GM19238 (cell line): ENCODE measurements around the gene CACNA2D2.

ENCODE experiments used
- DNase-seq: peaks from one replicate; pipeline ENCODE4 v3.0.0; 2011; ENCODE audit warnings: low spot score; ENCODE audit not compliant: insufficient read length

The CACNA2D2 gene

DNA sequence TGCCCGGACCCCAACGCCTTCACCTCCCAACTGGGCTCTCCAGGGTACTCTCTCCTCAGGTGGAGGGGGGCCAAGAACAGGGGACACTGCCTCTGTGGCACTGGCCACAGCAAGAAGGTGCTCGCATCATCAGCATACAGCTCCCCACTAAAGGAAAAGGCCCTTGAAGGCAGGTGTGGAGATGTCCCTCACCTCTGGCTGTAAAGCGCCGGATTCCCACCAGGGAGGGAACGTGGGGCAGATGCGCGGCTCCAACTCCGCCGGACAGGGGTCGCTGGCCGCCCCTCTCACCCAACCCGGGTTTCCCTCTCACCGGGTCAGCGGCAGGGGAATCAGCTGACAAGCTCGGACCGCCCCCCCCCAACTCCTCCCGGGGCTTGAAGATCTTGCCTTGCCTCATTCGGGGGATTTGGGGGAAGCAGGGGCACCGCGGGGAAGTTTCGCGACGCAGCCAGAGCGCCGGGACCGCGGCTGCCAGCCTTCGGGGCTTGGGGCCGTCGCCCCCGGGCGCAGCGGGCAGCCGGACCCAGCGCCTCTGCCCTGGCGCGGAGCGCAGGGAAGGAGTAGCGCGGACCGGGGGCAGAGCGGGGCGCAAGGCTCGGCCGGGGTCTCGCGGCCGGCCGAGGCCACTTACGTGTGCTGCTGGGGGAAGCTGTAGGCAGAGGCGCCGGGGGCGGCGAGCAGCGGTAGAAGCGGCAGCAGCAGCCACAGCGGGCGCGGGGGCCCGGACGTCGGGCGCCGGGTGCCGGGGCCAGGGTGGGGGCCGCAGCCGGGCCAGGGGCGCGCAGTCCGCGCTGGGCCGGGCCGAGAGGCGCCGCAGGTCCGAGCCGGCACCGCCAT lies 630 bp downstream of the CACNA2D2 start:
- no peak for DNase-seq

DNA sequence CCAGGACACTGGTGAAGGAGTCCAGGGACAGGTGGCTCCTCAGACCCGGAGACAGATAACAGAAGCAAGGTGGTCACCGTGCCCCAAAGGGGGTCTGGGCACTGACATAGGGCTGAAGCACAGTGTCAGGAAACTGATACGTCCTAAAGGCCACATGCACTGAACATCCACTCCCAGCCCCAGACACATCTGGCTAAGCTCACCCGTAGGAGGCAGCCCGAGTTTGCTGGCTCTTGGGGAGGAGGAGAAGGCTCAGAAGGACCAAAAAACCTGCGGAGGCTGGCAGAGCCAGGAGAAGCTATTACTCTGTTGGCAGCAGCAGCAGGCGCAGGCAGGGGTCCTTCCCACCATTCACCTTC lies 1.2 kb downstream of the CACNA2D2 start:
- DNase-seq, result no peak

DNA sequence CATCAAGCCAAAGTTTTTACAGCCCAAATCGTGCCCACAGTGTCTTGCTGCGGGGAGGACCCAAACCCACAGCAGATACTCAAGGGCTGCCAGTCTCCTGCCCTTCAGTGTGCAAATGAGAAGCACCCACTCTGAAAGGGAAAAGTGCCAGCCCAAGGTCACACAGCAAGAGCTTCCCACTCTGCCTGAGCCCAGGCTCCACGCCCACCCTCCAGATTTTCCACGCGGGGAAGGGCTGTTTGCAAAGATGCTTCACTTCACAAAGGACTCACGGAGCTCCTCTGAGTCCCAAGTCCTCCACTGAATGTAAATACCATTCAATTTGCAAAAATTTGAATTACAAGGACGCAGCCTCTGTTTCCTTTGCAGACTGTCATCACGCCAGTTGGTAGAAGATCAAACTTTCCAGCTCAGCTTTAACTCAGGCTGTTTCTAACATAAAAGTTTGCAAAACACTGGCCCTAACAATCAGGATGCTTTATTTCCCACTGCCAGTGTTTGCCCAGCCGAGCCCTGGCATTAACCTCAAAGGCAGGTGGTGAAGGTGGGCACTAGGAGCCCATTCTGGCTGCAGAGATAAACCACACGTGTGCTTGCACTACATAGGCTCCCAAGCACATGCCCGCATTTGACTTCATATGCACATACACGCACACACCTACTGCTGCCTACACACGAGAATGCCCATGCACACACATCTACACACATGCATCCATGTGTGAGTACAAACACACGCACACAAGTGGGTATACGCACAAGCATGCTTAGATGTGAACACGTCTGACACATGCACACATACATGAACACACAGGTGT lies 7.6 kb downstream of the CACNA2D2 start:
- DNase-seq, result no peak

DNA sequence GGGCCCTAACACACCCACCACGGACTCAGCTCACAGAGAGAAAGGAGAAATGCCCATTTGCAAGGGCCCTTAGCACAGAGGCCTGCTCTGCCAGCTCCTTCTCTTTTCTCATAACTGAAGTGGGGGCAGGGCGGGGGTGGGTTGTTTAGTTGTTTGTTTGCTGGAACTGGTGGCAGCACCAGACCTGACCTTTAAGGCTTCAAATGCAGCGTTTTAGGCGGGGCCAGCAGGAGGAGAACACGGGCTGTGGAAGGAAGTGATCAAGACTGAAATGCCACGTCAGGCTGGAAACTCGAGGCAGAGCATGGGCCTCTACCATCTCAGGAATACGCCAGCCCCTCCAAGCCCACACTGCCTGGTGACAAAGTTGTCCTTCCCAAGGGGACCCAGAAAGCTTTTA lies 9.3 kb downstream of the CACNA2D2 start:
- no peak for DNase-seq

GRCh38 chr3:50493623-50494022 lies 9.8 kb downstream of the CACNA2D2 start:
- DNase-seq, result no peak

- DNase-seq, result no peak
Observed at GRCh38 chr3:50493086-50493485, 10.3 kb downstream of the CACNA2D2 start.

GRCh38 chr3:50491023-50491422 lies 12.4 kb downstream of the CACNA2D2 start:
- DNase-seq, result no peak

DNA sequence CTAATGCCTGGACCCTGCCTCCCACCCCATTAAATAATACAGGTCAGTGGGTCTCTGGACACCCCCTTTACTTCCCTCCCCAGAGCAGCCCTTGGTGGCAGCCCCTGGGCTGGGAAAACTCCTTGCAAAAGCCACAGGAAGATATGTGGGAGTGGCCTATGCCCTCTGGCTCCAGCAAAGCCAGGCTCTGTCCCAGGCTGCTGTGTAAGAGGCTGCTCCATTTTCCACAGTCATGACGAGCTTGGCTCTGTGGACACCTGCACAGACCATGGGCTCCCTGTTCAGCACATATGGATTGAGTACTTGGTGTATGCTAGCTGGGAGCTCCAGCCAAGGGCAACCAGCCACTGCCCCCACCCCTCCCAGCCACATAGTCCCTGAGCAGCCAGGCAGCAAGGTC lies 13.0 kb downstream of the CACNA2D2 start:
- no peak for DNase-seq

DNA sequence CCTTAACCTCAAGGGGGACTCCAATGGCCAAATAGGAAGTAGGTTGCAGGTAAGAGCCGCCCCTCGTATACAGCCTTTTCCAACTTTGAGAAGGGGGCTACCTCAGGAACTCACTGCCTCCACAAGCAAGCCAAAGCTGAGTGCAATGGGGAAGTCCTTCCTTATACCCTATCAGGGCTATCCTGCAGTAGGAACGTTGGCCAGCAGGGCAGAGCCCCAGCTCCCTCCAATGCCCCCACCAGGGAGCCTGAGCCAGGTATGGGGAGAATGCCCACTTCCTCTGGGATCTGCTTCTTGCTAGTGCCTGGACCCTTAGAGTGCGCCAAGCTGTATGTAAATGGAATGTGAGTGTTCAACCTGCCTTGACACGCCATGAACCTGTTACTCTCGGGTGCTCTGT lies 16.3 kb downstream of the CACNA2D2 start:
- DNase-seq, result no peak

DNA sequence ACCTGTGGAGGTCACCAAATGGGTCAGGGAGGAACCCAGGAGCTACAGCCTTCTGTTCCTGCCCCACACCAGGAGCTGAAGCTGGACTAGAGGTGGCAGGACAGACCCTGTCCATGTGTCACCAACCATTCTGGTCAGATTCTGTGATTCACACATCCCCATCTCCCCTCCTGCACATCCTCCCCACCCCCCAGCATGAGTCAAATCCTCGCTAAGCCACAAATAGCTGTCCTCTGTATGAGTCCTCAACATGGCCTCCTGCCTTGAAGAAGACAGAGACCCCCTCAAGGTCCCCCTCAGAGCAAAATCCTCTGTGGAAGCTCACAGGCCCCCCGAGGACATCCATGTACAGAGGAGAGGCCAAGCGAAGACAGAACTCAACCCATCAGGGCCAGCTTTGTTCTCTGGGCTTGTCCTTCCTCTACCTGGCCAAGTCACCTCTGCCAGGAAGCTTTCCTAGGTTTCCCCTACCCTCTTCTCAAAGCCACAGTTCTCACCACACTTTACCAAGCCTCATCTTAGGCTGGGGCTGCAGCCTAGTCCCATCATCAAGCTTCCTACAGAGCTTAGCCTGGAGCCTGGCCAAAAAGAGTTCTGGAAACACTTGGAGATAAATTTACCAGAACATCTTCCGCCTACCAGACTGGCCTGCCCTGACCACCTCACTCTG lies 17.1 kb downstream of the CACNA2D2 start:
- DNase-seq, result no peak

- DNase-seq, result no peak
Observed at GRCh38 chr3:50484722-50485121, 18.7 kb downstream of the CACNA2D2 start.

DNA sequence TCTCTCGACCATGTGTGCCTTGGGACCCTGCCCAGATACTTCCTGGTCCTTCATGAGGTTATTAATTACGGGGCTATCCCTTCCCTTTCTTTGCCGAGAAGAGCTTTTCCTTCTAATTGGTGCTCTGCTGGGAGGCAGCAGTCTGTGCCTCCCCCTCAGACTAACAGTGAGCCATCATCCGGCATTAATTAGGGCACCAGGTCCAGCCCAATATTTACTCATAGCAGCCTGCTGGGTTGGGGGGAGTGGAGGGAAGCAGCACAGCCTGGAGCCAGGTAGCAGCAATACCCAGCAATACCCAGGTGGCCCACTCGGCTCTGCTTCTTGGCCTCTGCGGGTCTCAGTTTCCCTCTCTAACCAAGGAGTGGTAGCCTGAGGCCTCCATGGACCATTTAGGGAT lies 20.1 kb downstream of the CACNA2D2 start:
- DNase-seq, result no peak

GRCh38 chr3:50481992-50482391 lies 21.4 kb downstream of the CACNA2D2 start:
- DNase-seq, result no peak

DNA sequence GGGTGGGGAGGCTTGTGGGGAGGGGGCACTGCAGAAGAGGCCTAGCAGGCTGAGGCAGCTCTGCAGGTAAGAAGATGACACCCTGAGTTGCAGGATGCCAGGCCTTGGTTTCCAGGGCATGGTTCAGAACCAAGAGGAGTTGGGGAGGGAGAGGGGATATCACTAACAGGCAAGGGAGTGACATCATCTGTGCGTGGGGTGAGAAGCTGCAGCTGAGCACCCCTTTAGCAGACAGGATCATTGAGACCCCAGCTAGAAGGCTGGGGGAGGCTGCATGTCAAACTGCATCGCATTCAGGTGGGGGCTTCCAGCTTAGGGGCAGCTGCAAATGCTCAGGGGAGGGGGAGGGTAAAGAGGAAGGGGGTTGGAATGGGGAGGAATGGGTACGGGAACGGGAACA lies 23.0 kb downstream of the CACNA2D2 start:
- no peak for DNase-seq

- DNase-seq, result no peak
Observed at GRCh38 chr3:50479523-50479922, 23.9 kb downstream of the CACNA2D2 start.

- no peak for DNase-seq
Observed at GRCh38 chr3:50478671-50479260, 24.7 kb downstream of the CACNA2D2 start.

DNA sequence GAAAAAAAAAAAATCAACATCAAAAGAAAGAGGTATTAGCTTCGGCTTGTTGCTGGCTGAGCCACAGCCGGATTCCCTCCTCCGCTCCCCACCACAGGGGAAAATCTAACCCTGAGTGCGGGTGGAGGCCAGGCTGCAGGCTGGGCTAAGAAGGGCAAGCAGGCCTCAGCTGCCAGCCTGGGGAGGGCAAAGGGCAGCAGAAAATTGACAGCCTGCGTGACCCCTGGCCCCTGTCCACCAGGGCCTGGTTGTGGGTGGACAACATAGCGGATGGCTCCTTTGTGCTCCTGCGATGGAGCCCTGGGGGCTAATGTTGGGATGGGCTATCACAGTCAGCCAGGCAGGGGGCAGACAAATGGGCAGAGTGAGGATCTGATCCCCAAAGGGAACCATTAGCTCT lies 25.4 kb downstream of the CACNA2D2 start:
- DNase-seq, result no peak

GRCh38 chr3:50475348-50475747 lies 28.1 kb downstream of the CACNA2D2 start:
- no peak for DNase-seq

GRCh38 chr3:50474717-50475116 lies 28.7 kb downstream of the CACNA2D2 start:
- DNase-seq, result no peak

- no peak for DNase-seq
Observed at GRCh38 chr3:50473768-50474167, 29.7 kb downstream of the CACNA2D2 start.

DNA sequence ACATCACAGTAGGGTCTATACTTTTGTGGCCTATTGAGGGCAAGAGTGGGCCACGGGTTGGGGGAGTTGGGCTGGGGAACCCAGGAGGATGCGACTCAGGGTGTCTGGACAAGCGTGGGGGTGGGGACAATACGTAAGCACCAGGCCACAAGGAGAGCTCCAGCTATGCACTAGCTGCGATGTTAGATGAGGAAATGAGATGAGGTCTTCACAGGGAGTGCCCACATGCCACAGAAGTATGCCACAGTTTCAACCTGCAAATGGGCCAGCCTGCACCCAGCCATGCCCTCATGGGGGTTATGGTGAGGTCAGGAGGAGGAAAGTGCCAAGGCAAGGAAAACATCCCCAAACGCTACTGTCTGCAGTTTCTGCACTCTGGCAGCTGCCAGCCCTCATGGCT lies 30.5 kb downstream of the CACNA2D2 start:
- no peak for DNase-seq

DNA sequence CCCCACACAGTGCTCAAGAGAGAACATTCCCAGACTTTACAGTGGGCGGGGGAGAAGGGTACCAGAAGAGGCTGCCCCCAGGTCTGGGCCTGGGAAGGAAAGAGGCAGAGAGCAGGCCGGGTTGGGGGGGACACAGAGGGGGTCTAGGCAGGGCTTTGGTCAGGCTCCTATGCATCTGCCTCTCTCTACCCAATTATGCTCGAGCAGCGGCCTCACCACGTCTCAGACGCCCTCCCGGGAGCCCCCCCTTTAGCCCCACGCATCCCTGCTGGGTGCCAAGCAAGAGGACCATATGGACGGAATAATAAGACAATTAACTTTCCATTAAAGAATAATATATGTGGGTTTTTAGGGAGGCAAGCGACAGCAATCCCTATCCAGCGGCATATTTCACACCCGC lies 32.8 kb downstream of the CACNA2D2 start:
- no peak for DNase-seq
